ENCODE results near the gene PSMC3. TPM values are rescaled to one million over a fixed set of nuclear protein-coding genes. Genes with fewer than 3 reads are reported as not detected.
A peak's percentile ranks its signal among the peaks of the same experiment; 100 is the strongest.

PSMC3 gene
- total and polyA plus RNA-seq, 2 of the 13 experiments (the other 11 are each of a cell fraction or from before 2014, with no cell fraction given) = 75.8 to 214 TPM

- TF ChIP-seq KLF16 (CRISPR knock-in tag; IDR thresholded peaks at IDR 0.05) (peak in 1 of 2 experiments; percentile 71; a peak in 1 of 4 replicates), GZF1 (CRISPR knock-in tag; IDR thresholded peaks at IDR 0.05) (no peak), RXRB (CRISPR knock-in tag; IDR thresholded peaks at IDR 0.05; ENCODE audit: borderline replicate concordance) (no peak), ZSCAN21 (CRISPR knock-in tag; IDR thresholded peaks at IDR 0.05; ENCODE audit: borderline replicate concordance) (peak; percentile 21; the same call in 1 of the 2 replicates), ZNF768 (CRISPR knock-in tag; IDR thresholded peaks at IDR 0.05) (peak; percentile 53; the same call in 1 of the 2 replicates), ARNT2 (CRISPR knock-in tag; IDR thresholded peaks at IDR 0.05; ENCODE audit: low read depth) (no peak), MAF1 (CRISPR knock-in tag; IDR thresholded peaks at IDR 0.05; ENCODE audit: borderline replicate concordance) (no peak), RBM39 (IDR thresholded peaks at IDR 0.05; ENCODE audit: low read depth, low read length, poor library complexity, severe bottlenecking) (no peak), HOMEZ (CRISPR knock-in tag; IDR thresholded peaks at IDR 0.05; ENCODE audit: low read depth) (no peak; the same call in 1 of the 2 replicates), GTF3A (CRISPR knock-in tag; conservative IDR thresholded peaks at IDR 0.05) (no peak), ZNF770 (CRISPR knock-in tag; IDR thresholded peaks at IDR 0.05) (peak; percentile 82; the same call in 1 of the 2 replicates), HIC2 (CRISPR knock-in tag; IDR thresholded peaks at IDR 0.05; ENCODE audit: low read depth) (no peak), ZNF773 (CRISPR knock-in tag; IDR thresholded peaks at IDR 0.05; ENCODE audit: borderline replicate concordance) (no peak), ZNF17 (CRISPR knock-in tag; IDR thresholded peaks at IDR 0.05) (no peak), HDAC2 (CRISPR knock-in tag; IDR thresholded peaks at IDR 0.05) (no peak), FOXP1 (IDR thresholded peaks at IDR 0.05) (no peak), FOXP1 (CRISPR knock-in tag; IDR thresholded peaks at IDR 0.05) (no peak), CTCF (CRISPR knock-in tag; IDR thresholded peaks at IDR 0.05) (peak; percentile 48), ZBTB43 (CRISPR knock-in tag; conservative IDR thresholded peaks at IDR 0.05) (no peak), HMGA1 (CRISPR knock-in tag; conservative IDR thresholded peaks at IDR 0.05) (no peak), ZNF615 (CRISPR knock-in tag; IDR thresholded peaks at IDR 0.05; ENCODE audit: borderline replicate concordance) (no peak)
Observed at GRCh38 chr11:47437746-47438418, 11.6 kb upstream of the PSMC3 start (continued).
